Transverse colon (tissue), 4 donors: Measurements from ENCODE around the gene TC2N.

Source experiments
- POLR2A ChIP-seq: fragments of 450-650 bp; IDR thresholded peaks from one replicate; pipeline ENCODE4 v1.6.1; 2016; ENCODE audit warnings: antibody characterized with exemption, mild to moderate bottlenecking, moderate library complexity
- POLR2AphosphoS5 ChIP-seq, 3 donors: sonication (generic); formaldehyde crosslinking; IDR thresholded peaks; one replicate each; pipeline ENCODE4 v1.6.1; 2016; ENCODE audit warnings: antibody characterized with exemption in 3 of 3
- TF ChIP-seq, protein P1 (sequence below), 5 experiments: fragments of 200-600 bp in 3 of 5; fragments of 450-650 bp in 2 of 5; sonication (generic) in 3 of 5; IDR thresholded peaks; 1 replicate in 2 of 5; 2 replicates in 3 of 5; pipeline ENCODE4 v1.5.1; 2016 to 2017; ENCODE audit warnings: antibody characterized with exemption in 5 of 5, inconsistent platforms in 3 of 5, mild to moderate bottlenecking in 2 of 5, moderate library complexity in 1 of 5

DNA sequence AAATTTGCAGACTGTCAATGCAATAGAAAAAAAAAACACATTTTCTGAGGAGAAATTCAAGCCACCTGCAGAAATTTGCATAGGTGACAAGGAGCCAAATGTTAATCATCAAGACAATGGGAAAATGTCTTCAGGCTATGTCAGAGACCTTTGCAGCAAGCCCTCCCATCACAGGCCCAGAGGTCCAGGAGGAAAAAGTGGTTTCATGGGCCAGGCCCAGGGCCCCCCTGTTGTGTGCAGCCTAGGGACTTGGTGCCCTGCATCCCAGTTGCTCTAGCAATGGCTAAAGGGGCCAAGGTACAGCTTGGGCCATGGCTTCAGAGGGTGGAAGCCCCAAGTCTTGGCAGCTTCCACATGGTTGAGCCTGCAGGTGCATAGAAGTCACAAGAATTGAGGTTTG is 60.6 kb downstream of the TC2N start:
- TF ChIP-seq POLR2A (no peak), POLR2AphosphoS5 (IDR thresholded peaks at IDR 0.05) (no peak)
- TF ChIP-seq, protein P1, sequence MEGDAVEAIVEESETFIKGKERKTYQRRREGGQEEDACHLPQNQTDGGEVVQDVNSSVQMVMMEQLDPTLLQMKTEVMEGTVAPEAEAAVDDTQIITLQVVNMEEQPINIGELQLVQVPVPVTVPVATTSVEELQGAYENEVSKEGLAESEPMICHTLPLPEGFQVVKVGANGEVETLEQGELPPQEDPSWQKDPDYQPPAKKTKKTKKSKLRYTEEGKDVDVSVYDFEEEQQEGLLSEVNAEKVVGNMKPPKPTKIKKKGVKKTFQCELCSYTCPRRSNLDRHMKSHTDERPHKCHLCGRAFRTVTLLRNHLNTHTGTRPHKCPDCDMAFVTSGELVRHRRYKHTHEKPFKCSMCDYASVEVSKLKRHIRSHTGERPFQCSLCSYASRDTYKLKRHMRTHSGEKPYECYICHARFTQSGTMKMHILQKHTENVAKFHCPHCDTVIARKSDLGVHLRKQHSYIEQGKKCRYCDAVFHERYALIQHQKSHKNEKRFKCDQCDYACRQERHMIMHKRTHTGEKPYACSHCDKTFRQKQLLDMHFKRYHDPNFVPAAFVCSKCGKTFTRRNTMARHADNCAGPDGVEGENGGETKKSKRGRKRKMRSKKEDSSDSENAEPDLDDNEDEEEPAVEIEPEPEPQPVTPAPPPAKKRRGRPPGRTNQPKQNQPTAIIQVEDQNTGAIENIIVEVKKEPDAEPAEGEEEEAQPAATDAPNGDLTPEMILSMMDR (IDR thresholded peaks at IDR 0.05), result no peak
